ENCODE measurements around the gene MOB3B.

- TF ChIP-seq EP300 (IDR thresholded peaks at IDR 0.05; ENCODE audit: borderline replicate concordance in 1 of 2, control insufficient read depth in 1 of 2, low read depth in 2 of 2, low read length in 2 of 2) (0 out of 4 replicates have a peak, but pooled peaks of 1 of the 2 experiments have one; percentile 10), SUPT20H (IDR thresholded peaks at IDR 0.05; ENCODE audit: borderline replicate concordance, control insufficient read depth, low read depth, low read length) (no peak), SP1 (IDR thresholded peaks at IDR 0.05; ENCODE audit: low read depth, low read length) (no peak), POLR2A (IDR thresholded peaks at IDR 0.05; ENCODE audit: low read depth, low read length) (no peak), CTCF (IDR thresholded peaks at IDR 0.05 in 2 of 3, conservative IDR thresholded peaks at IDR 0.05 in 1 of 3; ENCODE audit: control insufficient read depth in 2 of 3, extremely low read depth in 1 of 3, insufficient read depth in 1 of 3, low read depth in 3 of 3, low read length in 3 of 3) (no peak), EED (IDR thresholded peaks at IDR 0.05; ENCODE audit: low read depth) (peak; percentile 53), NR2C2 (IDR thresholded peaks at IDR 0.05; ENCODE audit: borderline replicate concordance, control insufficient read depth, insufficient read length, low read depth) (no peak), MLLT1 (IDR thresholded peaks at IDR 0.05) (0 out of 2 replicates have a peak, but pooled peaks have one; percentile 18), JUND (IDR thresholded peaks at IDR 0.05; ENCODE audit: low read depth, low read length) (no peak)
These were observed 163.8 kb downstream of the MOB3B start for GRCh38 chr9:27365707-27366376.

Measured in GM12878 (cell line).